NOMO-1 treated with DMSO at 0.1 percent for 48 hours (cell line): ENCODE data around the gene RNF144A.

Experiments
- DNase-seq: peaks from one replicate; lab custom pipeline; 2025; ENCODE audit not compliant: unreplicated experiment; lab: John Stamatoyannopoulos, UW

RNF144A gene

DNA sequence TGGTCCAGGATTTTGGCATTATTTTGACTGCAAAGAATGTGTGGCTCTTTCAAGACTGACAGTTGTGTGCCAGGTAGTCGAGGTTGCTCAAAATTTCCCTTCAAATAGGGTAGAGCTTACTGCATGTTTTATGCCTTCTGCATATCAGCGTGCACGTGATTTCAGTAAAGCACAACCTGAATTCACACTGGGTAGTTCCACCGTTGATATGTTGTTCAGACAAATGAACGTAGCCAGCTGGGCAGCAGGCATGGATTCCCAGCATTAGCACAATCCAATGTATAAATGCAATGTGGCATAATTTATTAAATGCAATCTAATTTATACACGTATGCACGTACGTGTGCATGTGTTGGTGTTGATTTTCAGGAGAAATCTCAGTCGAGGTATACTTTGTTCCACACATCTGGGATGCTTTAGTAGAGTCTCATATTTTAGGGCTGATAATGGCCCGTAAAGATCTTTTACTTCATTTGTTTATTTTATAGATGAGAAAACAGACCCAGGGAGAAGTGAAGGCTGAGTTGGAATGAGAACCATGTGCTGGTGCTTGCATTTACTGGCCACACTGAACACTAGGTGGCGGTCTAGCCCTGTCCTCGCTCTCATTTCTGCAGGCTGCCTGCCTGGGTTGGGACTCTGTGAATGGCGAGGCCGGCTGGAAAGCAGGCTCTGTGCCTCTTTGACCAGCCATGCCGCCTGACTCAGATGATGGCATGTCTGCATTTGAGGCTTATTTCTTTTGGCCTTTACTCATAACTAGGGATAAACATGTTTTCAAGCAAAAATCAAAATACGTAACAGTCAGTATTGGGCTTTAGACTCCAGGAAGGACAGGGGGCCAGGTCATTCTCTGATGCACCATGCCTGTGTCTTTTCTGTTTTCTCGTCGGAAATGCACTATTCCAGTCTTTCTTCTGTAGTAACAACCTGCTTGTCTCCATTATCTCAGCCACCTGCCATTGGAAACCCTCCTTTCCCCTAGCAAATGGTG is 120.4 kb downstream of the RNF144A start:
- peak; percentile 63 for DNase-seq

GRCh38 chr2:7040547-7040946 is 123.3 kb downstream of the RNF144A start:
- DNase-seq: no peak

- no peak for DNase-seq
Measured at GRCh38 chr2:7041421-7041820, 124.2 kb downstream of the RNF144A start.

GRCh38 chr2:7043690-7044089 is 126.5 kb downstream of the RNF144A start:
- no peak for DNase-seq

DNA sequence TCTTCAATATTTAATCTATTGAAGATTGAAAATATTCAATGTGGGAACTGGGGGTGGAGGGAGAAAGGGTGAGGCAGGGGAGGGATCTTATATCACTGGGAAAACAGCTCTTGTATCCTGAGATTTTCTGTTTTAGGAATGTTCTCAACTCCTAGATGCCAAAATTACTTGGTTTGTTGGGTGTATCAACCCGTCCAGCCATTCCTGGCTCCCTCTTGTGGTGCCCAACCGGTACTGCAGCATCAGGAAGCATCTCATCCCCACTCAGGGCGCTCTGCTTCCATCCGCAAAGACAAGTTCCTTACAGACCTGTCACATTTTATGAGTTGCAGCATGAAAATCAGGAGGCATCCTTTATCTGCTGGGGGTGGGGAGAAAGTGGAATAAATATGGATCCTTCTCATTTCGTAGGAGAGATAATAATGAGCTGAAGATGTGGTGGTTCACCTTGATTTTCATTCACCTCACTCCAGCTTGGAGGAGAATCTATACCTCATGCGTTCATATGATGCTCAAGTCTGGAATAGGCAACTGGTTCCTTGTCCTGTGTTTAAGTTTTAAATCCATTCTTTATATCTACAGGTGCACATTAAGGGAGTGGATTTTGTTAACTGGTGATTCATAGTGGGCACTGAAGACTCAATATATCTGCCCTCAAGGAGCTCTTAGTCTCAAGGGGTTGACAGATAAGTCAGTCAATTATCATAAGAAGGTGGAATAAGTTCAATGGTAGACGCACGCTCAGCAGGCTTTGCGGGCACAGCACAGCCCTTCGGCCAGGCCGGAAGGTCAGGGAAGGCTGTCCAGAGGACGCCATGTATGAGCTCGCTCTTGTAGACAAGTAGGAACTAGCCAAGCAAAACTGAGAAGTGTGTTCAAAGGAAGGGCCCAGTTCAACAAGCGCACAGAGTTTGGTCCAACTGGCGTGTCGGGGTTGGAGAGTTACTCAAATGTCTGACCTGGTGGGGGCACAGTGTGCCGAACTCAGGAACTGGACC is 127.3 kb downstream of the RNF144A start:
- DNase-seq: peak; percentile 31

DNA sequence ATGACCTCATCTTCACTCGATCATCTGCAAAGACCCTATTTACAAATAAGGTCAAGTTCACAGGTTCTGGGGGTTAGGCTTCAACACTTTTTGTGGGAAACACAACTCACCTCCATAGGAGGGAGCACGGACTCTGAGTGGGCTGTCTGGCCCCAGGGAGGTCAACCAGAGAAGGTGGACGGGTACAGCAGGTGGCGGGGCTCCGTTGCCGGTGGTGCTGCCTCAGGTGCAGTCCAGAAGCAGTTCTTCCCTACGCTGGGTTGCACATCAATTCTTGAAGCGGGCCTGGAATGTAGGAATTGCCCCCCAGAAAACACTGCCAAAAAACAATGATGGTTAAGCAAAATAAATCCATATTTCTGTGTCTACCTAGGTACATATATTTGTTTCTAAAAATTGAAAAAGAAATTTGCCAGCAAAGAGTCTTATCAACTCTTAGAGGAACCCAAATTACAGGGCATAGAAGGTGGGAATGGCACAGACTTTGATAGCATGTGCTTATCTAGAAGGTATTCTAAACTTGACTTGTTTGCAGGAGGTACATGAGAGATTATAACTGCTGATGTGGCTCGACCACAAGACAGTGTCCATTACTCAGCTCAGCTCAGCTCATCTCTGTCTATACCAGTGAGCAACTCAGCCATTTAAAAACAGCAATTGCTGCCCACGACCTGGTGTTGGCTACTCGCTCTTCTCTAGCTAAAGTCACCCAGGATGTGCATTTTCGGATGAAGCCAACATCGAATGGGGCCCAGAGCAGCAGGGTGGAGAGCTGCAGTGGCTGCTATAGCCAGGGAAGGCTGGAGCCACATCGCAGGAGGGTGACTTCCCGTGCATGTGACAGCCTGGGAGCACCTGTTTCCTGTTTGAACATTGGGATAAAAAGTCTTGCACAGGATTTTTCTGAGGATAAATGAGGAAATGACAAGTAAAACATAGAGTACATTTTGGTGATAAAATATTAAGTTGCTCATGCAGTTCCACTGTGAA is 128.7 kb downstream of the RNF144A start:
- DNase-seq: no peak

- no peak for DNase-seq
Measured at GRCh38 chr2:7047661-7048060, 130.4 kb downstream of the RNF144A start.

DNA sequence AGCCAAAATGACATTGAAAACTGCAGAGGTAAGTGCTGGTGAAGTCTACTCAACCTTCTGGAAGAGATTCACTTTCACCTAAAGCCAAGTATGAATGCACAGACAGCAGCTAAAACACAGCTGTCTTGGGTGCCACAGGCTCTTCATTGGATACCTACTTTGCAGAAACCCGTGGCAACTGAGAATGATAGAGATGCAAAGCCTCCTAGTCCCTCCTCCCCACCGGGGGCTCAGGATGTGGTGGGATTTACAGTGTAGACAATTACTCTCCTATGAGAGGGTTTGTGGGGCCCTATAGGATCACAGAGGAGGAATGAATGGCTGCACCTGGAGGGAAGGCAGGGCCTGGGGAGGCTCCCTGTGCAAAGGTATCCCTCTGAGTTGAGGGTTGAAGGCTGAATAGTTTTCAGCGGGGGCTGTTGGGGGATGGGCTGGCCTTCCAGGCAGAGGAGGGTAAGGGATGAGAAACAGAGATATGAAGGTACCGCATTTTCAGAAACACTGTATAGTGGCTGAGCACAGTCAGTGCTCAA is 131.6 kb downstream of the RNF144A start:
- DNase-seq: no peak

- no peak for DNase-seq
Measured at GRCh38 chr2:7052404-7052803, 135.2 kb downstream of the RNF144A start.

DNA sequence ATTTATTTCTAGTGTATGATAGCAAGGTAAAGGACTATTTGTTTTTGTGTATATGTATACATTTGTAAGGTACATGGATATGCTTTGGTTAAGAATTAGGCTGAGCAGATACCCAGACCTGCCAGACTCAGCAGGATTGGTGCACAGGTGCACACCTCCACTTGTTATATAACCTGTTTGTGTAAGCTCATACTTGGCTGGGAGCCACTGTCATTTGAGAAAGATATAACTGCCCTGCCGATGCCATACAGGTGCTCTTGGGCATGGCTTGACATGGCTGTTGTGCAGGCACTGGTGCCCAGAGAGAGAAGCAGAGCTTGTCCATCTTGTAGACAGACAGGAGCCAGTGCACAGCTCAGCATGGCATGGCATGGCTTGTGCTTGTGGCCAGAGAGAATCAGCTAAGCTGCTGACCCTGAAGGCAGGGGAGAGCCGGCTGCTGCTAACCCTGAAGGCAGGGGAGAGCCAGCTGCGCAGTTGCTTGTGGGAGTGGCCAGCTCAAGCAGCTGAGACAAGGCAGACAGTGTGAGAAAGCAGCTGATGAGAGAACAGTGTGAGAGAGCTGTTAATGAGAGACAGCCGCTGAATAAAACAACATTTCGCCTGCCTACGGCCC is 136.5 kb downstream of the RNF144A start:
- DNase-seq: no peak

DNA sequence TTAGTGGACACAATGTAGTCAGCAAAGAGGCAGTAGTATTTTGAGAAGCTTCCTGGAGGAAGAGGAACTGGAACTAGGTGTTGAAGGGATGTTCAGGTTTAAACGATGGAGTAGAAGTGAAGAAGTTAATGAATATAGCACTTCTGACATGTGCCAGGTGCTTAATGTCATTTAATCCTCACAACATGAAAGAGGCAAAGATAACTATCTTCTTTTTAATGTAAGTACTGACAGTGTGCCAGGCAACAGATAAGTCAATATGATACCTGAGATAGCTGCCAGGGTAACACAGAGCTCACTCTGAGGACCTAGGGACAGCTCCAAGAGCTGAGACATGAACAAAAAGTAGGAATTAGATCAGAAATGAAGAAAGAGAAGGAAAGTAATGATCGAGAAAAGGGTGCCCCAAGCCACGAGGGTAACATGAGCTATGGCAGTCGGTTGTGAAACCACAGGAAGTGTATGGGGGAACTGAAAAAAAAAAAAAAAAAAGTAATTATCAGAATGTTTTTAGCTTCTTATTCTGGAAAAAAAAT is 140.7 kb downstream of the RNF144A start:
- peak; percentile 60 for DNase-seq

DNA sequence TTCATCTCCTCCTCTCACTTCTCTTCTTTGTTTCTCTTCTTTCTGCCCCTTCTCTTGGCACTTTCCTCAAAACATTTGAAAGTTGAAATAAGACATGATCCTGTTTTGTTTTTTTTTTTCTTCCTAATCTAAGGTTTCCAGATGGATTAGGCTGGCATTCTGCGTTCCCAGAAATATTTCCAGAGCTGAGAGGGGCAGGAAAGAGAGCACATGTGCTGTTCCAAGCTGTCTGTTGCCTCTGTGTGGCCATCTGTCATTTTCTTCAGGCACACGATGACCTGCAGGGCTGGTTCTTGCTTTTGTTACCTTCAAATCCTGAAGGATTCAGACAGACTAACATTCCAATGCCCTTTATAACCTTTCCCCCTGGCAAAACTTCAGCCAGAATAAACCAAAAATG is 142.9 kb downstream of the RNF144A start:
- DNase-seq: no peak

DNA sequence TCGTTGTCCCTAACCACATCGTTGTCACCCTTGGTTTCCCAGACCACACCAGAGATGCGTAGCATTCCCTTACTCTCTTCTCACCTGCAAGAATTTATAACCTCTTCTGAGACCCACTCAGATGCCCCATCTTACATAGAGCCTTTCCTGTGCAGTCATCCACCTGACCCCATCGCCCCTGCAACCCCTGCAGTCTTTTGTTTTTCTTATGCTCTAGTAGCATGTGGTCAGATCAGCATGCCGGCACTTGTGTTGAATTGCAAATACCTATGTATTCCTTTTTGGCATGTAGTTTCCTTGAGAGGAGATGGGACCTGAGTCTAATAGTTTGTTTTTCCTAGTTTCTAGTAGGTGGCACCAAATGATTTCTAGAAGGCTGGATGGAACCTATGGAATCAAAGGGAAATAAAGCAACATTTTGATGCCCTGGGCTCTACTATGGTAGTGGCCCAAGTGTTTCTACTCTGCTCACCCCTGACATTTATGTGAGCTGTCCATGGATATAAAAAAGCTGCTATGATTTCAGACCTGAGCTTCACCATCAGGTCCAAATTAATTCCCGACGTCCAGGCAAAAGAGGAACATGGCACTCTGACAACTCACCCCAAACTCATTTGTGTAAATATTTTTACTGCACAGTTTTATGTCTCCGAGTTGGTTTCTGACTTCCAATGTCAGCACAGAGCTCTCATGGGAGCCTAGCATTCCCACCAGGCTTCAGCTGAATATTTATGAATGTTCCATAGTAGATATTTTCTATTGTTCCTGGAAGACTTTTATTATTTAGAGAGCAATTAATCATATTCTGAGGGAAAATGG is 143.6 kb downstream of the RNF144A start:
- no peak for DNase-seq

GRCh38 chr2:7061450-7061789 is 144.2 kb downstream of the RNF144A start:
- no peak for DNase-seq

DNA sequence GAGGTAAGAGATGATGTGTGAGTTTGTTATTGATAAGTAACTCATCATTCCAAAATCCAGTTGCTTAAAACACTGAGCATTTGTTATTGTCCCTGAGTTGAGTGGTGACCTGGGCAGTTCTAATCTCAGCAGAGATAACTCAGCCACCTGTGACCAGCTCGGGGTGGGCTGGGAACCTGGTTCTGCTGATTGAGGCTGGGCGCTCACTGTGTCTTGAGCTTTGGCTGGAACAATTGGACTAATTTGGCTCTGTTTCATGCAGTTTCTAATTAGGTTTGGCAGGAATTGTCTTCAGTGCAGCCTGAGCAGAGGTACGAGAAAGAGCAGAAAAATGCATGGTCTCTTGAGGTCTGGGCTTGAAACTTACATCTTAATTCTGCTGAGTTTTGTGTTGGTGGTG is 144.7 kb downstream of the RNF144A start:
- no peak for DNase-seq

DNA sequence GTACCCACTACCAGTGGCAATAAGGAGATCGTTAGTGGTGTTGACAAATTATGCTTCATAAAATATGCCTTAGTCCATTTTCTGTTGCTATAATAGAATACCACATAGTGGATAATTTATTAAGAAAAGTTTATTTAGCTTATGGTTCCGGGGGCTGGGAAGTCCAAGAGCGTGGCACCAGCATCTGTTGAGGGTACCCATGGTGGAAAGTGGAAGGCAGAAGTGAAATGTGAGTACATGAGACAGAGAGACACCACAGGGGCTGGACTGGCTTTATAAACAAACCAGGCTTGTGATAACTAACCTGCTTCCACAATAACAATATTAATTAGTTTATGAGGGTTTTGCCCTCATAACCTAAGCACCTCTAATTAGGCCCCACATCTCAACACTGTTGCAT is 146.6 kb downstream of the RNF144A start:
- no peak for DNase-seq

- DNase-seq: no peak
Measured at GRCh38 chr2:7068457-7068856, 151.2 kb downstream of the RNF144A start.

- DNase-seq: no peak
Measured at GRCh38 chr2:7070483-7070882, 153.3 kb downstream of the RNF144A start.

DNA sequence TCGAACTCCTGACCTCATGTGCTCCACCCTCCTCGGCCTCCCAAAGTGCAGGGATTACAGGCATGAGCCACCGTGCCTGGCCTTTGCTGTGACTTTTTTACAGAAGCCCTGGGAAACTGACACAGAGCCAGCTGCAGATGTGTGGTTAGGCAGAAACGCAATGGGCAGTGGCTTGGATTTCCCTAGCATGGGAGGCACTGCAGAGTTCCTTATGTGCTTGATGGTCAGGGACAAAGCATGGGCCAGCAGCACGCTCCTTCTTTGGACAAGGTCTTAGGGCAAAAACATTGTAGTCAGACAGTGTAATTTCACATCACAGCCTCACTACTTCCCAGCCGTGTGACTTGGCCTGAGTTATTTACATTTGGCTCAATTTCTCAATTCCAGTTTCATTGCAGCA is 153.9 kb downstream of the RNF144A start:
- no peak for DNase-seq
